ENCODE data around the gene NPAS2.

GRCh38 chr2:100791294-100791935 is 28.5 kb upstream of the NPAS2 start:
- TF ChIP-seq CTCF (IDR thresholded peaks at IDR 0.05) (no peak), POLR2A (IDR thresholded peaks at IDR 0.05) (no peak)

Data from adrenal gland (tissue), 5 donors.